Measurements from ENCODE around the gene MAP3K9. TPM values are rescaled to one million over a fixed set of nuclear protein-coding genes. Genes with fewer than 3 reads are reported as not detected.

MAP3K9 gene
- total RNA-seq, 4 donors from 2014 or later, result 5.0 to 12.7 (median 8.3) TPM

DNA sequence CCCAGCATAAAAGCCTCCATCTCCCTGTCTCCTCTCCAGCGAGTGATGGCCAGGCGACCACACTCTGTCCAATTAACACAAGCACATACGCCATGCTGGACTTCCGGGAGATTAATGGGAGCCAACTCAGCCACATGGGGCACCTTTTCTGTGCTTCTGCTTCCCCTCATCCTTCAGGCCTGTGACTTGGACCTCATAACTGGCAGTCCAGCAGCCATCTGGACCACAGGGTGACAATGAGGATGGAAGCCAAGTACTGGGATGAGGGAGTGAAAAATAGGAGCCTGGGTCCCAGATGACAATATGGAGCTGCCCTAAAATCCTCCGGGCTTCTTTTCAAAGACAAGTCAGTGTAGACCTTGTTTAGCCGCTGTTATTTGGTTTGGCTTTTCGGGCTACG is 12.8 kb downstream of the MAP3K9 start:
- Histone ChIP-seq H3K9me3 (no peaks in the 10 kb centered on the region), H3K27ac (no peak overlapping the region), H3K27me3 (no peaks in the 10 kb centered on the region), H3K4me1 (no peaks in the 10 kb centered on the region), H3K36me3 (no peaks in the 10 kb centered on the region), H3K4me3 (no peak overlapping the region)
- DNase-seq, result no peak
- intact Hi-C loops (cut with DNase I; ENCODE audit: low total_unique reads) (no loop called here), in situ Hi-C loops (cut with MboI; ENCODE audit: low pct_ligation_motif_present in 1 of 4, low pct_unique_long_range_greater_than_20kb in 1 of 4, low sequenced_read_pairs in 3 of 4) (no loop called here)
- TF ChIP-seq, protein P1, sequence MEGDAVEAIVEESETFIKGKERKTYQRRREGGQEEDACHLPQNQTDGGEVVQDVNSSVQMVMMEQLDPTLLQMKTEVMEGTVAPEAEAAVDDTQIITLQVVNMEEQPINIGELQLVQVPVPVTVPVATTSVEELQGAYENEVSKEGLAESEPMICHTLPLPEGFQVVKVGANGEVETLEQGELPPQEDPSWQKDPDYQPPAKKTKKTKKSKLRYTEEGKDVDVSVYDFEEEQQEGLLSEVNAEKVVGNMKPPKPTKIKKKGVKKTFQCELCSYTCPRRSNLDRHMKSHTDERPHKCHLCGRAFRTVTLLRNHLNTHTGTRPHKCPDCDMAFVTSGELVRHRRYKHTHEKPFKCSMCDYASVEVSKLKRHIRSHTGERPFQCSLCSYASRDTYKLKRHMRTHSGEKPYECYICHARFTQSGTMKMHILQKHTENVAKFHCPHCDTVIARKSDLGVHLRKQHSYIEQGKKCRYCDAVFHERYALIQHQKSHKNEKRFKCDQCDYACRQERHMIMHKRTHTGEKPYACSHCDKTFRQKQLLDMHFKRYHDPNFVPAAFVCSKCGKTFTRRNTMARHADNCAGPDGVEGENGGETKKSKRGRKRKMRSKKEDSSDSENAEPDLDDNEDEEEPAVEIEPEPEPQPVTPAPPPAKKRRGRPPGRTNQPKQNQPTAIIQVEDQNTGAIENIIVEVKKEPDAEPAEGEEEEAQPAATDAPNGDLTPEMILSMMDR (IDR thresholded peaks at IDR 0.05), result no peak
- TF ChIP-seq POLR2A (IDR thresholded peaks at IDR 0.05) (no peak), POLR2AphosphoS5 (IDR thresholded peaks at IDR 0.05) (no peak), EP300 (IDR thresholded peaks at IDR 0.05; ENCODE audit: low read depth) (no peak)
- WGBS, 2 donors (ENCODE audit: low coverage in 1 of 2), result 95 to 98% methylated on average over 7 to 8 of the region's 8 CpGs

DNA sequence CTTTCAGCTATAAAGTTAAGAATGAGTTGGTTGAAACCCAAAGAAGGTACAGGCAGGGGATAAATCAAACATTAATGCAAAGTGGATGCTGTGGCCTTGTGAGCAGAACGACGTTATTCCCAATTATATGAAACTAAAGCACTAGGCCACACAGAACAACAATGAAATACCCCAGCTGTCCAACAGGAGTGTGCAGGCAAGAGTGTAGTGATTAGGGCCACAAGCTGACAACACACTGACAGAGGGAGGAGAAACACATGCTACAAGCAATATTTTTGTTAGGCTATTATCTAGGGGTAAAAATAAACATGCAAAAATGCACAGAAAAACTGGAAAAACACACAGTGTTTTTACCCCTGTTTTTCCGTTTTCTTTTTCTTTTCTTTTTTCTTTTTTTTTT is 15.0 kb downstream of the MAP3K9 start:
- WGBS, 2 donors (ENCODE audit: low coverage in 1 of 2), result 69 to 81% methylated on average over 3 of the region's 3 CpGs
- in situ Hi-C loops (cut with MboI; ENCODE audit: low pct_ligation_motif_present in 1 of 4, low pct_unique_long_range_greater_than_20kb in 1 of 4, low sequenced_read_pairs in 3 of 4), result no loop called here

DNA sequence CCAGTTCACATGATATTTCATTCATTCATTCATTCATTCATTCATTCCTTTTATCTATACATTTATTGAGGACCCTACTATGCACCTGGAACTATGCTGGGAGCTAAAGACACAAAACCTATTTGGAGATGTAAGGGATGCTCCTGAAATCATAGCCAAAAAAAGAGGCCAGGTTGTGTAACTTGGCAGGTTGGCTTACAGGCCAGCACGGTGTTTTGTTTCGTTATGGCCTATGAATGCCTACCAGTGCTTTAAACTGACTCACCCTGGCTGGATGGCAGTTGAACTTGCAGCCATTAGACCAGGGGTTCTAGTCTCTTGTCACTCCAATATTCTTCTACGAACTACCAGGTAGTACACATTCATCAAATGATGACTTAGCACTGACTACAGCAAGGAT is 15.7 kb downstream of the MAP3K9 start:
- peaks cover 0 to 7% (median 0%) of the 10 kb centered on the region in 4 donors for H3K4me1 ChIP-seq
- TF ChIP-seq, protein P1 (IDR thresholded peaks at IDR 0.05), result no peak
- TF ChIP-seq POLR2A (IDR thresholded peaks at IDR 0.05), result no peak
- no peak for TF ChIP-seq POLR2AphosphoS5 (IDR thresholded peaks at IDR 0.05)
- TF ChIP-seq EP300 (IDR thresholded peaks at IDR 0.05; ENCODE audit: low read depth), result no peak
- no peak overlapping the region for H3K4me3 ChIP-seq
- H3K27me3 ChIP-seq, result no peaks in the 10 kb centered on the region
- no peaks in the 10 kb centered on the region for H3K9me3 ChIP-seq
- intact Hi-C loops (cut with DNase I; ENCODE audit: low total_unique reads) (no loop called here), in situ Hi-C loops (cut with MboI; ENCODE audit: low pct_ligation_motif_present in 1 of 4, low pct_unique_long_range_greater_than_20kb in 1 of 4, low sequenced_read_pairs in 3 of 4) (no loop called here)
- H3K36me3 ChIP-seq, result no peaks in the 10 kb centered on the region
- H3K27ac ChIP-seq, result no peak overlapping the region
- no peak for DNase-seq
- WGBS, 2 donors (ENCODE audit: low coverage in 1 of 2), result 95 to 100% methylated on average over 1 to 3 of the region's 3 CpGs

More for the DNA sequence above, 15.0 kb downstream of the MAP3K9 start:
- intact Hi-C loops (cut with DNase I; ENCODE audit: low total_unique reads), result no loop called here
- TF ChIP-seq EP300 (IDR thresholded peaks at IDR 0.05; ENCODE audit: low read depth) (no peak), POLR2AphosphoS5 (IDR thresholded peaks at IDR 0.05) (no peak), POLR2A (IDR thresholded peaks at IDR 0.05) (no peak)
- TF ChIP-seq, protein P1 (IDR thresholded peaks at IDR 0.05), result no peak
- H3K4me3 ChIP-seq, result no peak overlapping the region
- H3K27me3 ChIP-seq, result no peaks in the 10 kb centered on the region
- no peaks in the 10 kb centered on the region for H3K36me3 ChIP-seq
- peaks cover 0 to 3% (median 0%) of the 10 kb centered on the region in 4 donors for H3K4me1 ChIP-seq
- DNase-seq, result no peak
- H3K9me3 ChIP-seq, result no peaks in the 10 kb centered on the region
- H3K27ac ChIP-seq, result no peak overlapping the region

DNA sequence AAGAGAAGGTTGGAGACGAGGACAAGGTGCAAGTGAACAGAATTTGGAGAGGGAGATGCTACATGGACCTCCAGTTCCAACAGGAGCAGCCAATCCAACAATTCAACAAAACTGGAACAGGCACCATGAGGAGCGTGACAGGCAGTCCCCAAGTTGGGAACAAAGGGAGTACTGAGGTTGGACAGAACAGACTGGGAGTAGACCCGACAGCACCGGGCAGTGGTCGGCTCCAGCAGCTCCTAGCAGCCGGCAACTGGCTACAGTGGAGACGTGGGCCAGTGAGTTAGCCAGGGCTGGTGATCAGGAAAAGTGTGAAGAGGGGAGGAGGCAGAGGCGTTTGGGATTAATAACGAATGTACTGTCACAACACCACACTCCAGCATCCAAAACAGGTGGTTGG is 16.4 kb downstream of the MAP3K9 start:
- DNase-seq, result no peak
- Histone ChIP-seq H3K4me3 (no peak overlapping the region), H3K36me3 (no peaks in the 10 kb centered on the region), H3K27ac (no peak overlapping the region), H3K9me3 (no peaks in the 10 kb centered on the region), H3K4me1 (peaks cover 0 to 7% (median 0%) of the 10 kb centered on the region in 4 donors), H3K27me3 (no peaks in the 10 kb centered on the region)
- TF ChIP-seq POLR2AphosphoS5 (IDR thresholded peaks at IDR 0.05) (no peak), POLR2A (IDR thresholded peaks at IDR 0.05) (no peak), EP300 (IDR thresholded peaks at IDR 0.05; ENCODE audit: low read depth) (no peak)
- TF ChIP-seq, protein P1 (IDR thresholded peaks at IDR 0.05), result no peak
- WGBS, 2 donors (ENCODE audit: low coverage in 1 of 2), result 64% methylated on average over 9 of the region's 9 CpGs; no CpG with 5 or more reads in 1 of the 2 donors
- in situ Hi-C loops (cut with MboI; ENCODE audit: low pct_ligation_motif_present in 1 of 4, low pct_unique_long_range_greater_than_20kb in 1 of 4, low sequenced_read_pairs in 3 of 4), result no loop called here
- intact Hi-C loops (cut with DNase I; ENCODE audit: low total_unique reads), result no loop called here
